NCI-H526 (cell line): Measurements from ENCODE around the gene OGDHL.

Experiments
- DNase-seq, 2 experiments: peaks; one replicate each; lab custom pipeline; 2025; lab: John Stamatoyannopoulos, UW

The OGDHL gene

GRCh38 chr10:49689882-49690510, 72.1 kb downstream of the OGDHL start:
- DNase-seq, result no peak

GRCh38 chr10:49688920-49689319, 73.2 kb downstream of the OGDHL start:
- no peak for DNase-seq

DNA sequence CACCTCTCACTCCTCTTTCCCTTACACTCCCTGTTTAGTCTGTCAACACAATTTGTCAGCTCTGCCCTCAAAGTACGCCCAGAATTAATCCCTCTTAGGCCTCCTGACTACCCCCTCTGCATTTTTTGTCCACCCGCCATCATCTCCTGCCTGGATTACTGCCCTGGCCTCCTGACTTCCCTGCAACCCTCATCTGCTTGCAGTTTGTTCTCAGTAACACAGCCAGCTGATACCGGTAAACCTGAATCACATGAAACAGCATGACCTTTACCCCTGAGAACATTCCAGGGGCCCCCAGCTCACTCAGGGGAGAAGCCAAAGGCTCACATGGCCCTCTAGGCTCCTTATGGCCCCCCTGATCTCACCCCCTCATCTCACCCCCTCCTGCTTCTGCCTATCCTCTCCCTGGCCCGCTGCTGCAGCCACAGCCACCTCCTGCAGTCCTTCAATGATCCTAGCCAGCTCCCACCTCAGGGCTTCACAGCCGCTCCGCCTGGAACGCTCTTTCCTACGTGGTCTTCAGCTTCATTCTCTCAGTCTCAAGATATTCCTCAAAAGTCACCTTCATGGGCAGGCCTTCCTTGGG, 73.8 kb downstream of the OGDHL start:
- DNase-seq, result no peak

DNA sequence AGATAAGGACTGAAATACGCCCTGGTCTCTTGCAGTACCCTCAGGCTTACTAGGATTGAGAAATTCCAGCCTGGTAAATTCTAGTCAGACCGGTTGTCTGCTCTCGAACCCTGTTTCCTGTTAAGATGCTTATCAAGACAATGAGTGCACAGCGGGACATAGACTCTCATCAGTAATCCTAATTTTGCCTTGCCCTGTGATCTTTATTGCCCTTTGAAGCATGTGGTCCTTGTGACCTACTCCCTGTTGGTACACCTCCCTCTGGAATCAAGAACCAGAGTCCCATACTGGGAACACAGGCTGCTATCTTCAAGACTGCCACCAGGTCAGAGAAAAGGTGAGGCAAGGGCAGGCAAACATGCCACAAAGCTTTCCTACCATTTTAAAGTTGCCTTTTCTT, 75.5 kb downstream of the OGDHL start:
- DNase-seq, result no peak
